OCI-LY3 (cell line): ENCODE data around the gene ZFP91.
A peak's percentile ranks its signal among the peaks of the same experiment; 100 is the strongest.

Experiments
- H2AFZ ChIP-seq: fragments of 200-600, 300-600 bp; shearing (Covaris generic); 2 replicates; pipeline ENCODE4 v1.6.0; 2014; ENCODE audit warnings: antibody characterized with exemption, low read depth, low read length
- H3K27ac ChIP-seq: fragments of 200-600, 300-600 bp; sonication (generic); 2 replicates; pipeline ENCODE4 v1.5.1; 2014; ENCODE audit warnings: mild to moderate bottlenecking, low read length, moderate library complexity, mixed read lengths
- H3K27me3 ChIP-seq: fragments of 200-600, 300-600 bp; sonication (generic); 2 replicates; pipeline ENCODE4 v1.6.1; 2014; ENCODE audit warnings: low read depth, low read length, mixed read lengths
- H3K36me3 ChIP-seq: fragments of 200-600, 300-600 bp; sonication (generic); replicated peaks from 2 replicates; pipeline ENCODE3; 2014; ENCODE audit warnings: low read depth, low read length, mixed read lengths
- H3K4me1 ChIP-seq: fragments of 300-600, 200-600 bp; sonication (generic); 2 replicates; pipeline ENCODE4 v1.6.1; 2014; ENCODE audit warnings: low read length, mixed read lengths
- H3K4me2 ChIP-seq: fragments of 200-600, 300-600 bp; sonication (generic); 2 replicates; pipeline ENCODE4 v1.6.1; 2014; ENCODE audit warnings: low read length, mixed read lengths
- H3K4me3 ChIP-seq: fragments of 300-600, 200-600 bp; sonication (generic); 2 replicates; pipeline ENCODE4 v1.5.1; 2014; ENCODE audit warnings: antibody characterized with exemption, mild to moderate bottlenecking, low read length, moderate library complexity
- H3K79me2 ChIP-seq: fragments of 300-600, 200-600 bp; shearing (Covaris generic); 2 replicates; pipeline ENCODE4 v1.6.1; 2014; ENCODE audit warnings: mild to moderate bottlenecking, low read length, mixed read lengths
- H3K9ac ChIP-seq: fragments of 300-600, 200-600 bp; shearing (Covaris generic); 2 replicates; pipeline ENCODE4 v1.6.0; 2014; ENCODE audit warnings: mild to moderate bottlenecking, low read length, moderate library complexity
- H3K9me3 ChIP-seq: fragments of 200-600, 300-600 bp; shearing (Covaris generic); 2 replicates; pipeline ENCODE4 v1.6.1; 2014; ENCODE audit warnings: low read length, mixed read lengths; ENCODE audit not compliant: insufficient read depth
- H4K20me1 ChIP-seq: fragments of 200-600, 300-600 bp; sonication (generic); 2 replicates; pipeline ENCODE4 v1.6.1; 2016; ENCODE audit warnings: low read length, mixed read lengths; ENCODE audit not compliant: insufficient read depth
- EZH2phosphoT487 ChIP-seq: fragments of 200-600 bp; shearing (Covaris generic); IDR thresholded peaks from 2 replicates; pipeline ENCODE4 v1.6.1; 2018; ENCODE audit warnings: antibody characterized with exemption, mixed run types, low read depth
- TF ChIP-seq, protein P1 (sequence below): fragments of 200-600, 300-600 bp; sonication (generic); IDR thresholded peaks from 2 replicates; pipeline ENCODE4 v1.5.1; 2014; ENCODE audit warnings: antibody characterized with exemption, low read length, low read depth

Gene ZFP91

DNA sequence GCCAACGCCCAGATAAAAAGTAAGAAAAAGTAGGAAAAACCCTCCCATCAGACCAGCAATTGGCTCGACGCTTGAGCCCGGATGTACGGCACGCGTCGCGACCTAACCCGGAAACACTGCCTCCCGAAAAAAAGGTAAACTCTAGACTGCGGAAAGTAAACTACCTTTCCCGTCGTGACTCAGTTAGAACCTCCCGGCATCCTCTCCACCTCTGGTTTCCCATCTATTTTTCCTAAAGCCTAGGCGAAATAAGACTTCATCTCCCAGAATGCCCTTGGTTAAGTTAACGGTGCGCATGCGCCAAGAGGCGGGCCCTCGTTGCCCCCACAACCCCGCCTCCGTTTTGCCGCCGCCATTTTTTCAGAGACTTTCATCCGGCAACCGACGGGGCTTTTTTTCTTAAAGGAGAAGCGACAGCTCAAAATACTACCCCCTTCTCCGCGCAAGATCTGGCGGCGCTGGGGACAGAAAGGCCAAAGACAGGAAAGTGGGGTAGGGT lies 678 bp upstream of the ZFP91 start:
- H3K9me3 ChIP-seq = no peaks in the 10 kb centered on the region

GRCh38 chr11:58579192-58580129 lies 598 bp downstream of the ZFP91 start:
- TF ChIP-seq, protein P1, sequence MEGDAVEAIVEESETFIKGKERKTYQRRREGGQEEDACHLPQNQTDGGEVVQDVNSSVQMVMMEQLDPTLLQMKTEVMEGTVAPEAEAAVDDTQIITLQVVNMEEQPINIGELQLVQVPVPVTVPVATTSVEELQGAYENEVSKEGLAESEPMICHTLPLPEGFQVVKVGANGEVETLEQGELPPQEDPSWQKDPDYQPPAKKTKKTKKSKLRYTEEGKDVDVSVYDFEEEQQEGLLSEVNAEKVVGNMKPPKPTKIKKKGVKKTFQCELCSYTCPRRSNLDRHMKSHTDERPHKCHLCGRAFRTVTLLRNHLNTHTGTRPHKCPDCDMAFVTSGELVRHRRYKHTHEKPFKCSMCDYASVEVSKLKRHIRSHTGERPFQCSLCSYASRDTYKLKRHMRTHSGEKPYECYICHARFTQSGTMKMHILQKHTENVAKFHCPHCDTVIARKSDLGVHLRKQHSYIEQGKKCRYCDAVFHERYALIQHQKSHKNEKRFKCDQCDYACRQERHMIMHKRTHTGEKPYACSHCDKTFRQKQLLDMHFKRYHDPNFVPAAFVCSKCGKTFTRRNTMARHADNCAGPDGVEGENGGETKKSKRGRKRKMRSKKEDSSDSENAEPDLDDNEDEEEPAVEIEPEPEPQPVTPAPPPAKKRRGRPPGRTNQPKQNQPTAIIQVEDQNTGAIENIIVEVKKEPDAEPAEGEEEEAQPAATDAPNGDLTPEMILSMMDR = peak; percentile 67
- TF ChIP-seq EZH2phosphoT487 = no peak
- Histone ChIP-seq H3K9me3 (no peaks in the 10 kb centered on the region), H3K4me2 (peak overlapping the region; percentile 80), H4K20me1 (peaks cover 47% of the 10 kb centered on the region), H3K79me2 (peaks cover 77% of the 10 kb centered on the region), H3K4me3 (peak overlapping the region; percentile 85), H2AFZ (no peak overlapping the region), H3K36me3 (peaks cover 9% of the 10 kb centered on the region), H3K27ac (peak overlapping the region; percentile 87), H3K4me1 (peaks cover 55% of the 10 kb centered on the region), H3K9ac (peak overlapping the region; percentile 98), H3K27me3 (no peaks in the 10 kb centered on the region)

More for the DNA sequence above, 678 bp upstream of the ZFP91 start:
- H3K4me1 ChIP-seq = peaks cover 59% of the 10 kb centered on the region
- H3K36me3 ChIP-seq = peaks cover 9% of the 10 kb centered on the region
- peak overlapping the region; percentile 92 for H3K4me2 ChIP-seq
- H3K4me3 ChIP-seq = peak overlapping the region; percentile 75
- peak overlapping the region; percentile 95 for H3K9ac ChIP-seq
- peaks cover 71% of the 10 kb centered on the region for H3K79me2 ChIP-seq
- H3K27ac ChIP-seq = peak overlapping the region; percentile 94
- peaks cover 36% of the 10 kb centered on the region for H4K20me1 ChIP-seq
- no peak for TF ChIP-seq EZH2phosphoT487
- TF ChIP-seq, protein P1 = no peak
- no peaks in the 10 kb centered on the region for H3K27me3 ChIP-seq
- peak overlapping the region; percentile 62 for H2AFZ ChIP-seq

DNA sequence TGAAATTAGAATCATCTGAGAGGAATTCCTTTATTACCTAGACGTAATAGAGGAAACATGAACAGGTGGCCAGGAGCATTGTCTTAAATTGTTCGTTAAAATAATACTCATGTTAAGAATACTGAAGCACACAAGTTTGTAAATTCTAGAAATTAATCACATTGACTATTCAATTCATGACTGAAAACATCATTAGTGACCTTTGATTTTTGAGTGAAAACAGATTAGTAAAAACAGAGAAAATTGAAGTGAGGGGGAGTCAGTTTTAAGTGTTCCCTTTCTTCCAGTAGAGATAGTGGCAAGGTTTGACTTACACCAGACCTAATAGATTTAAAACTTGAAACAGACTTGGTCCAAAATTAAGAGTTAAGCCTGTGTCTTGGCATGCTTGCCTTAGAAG lies 1.4 kb downstream of the ZFP91 start:
- Histone ChIP-seq H2AFZ (no peak overlapping the region), H3K36me3 (peaks cover 14% of the 10 kb centered on the region), H3K9ac (peak overlapping the region; percentile 98), H3K27me3 (no peaks in the 10 kb centered on the region), H3K27ac (peak overlapping the region; percentile 87; the same call in 1 of the 2 replicates), H4K20me1 (peaks cover 55% of the 10 kb centered on the region), H3K9me3 (no peaks in the 10 kb centered on the region), H3K79me2 (peaks cover 77% of the 10 kb centered on the region), H3K4me1 (peaks cover 46% of the 10 kb centered on the region), H3K4me3 (peak overlapping the region; percentile 85), H3K4me2 (peak overlapping the region; percentile 80)
- TF ChIP-seq, protein P1 = no peak
- no peak for TF ChIP-seq EZH2phosphoT487

- no peak overlapping the region for H3K9ac ChIP-seq
- H3K9me3 ChIP-seq = no peaks in the 10 kb centered on the region
- peaks cover 76% of the 10 kb centered on the region for H4K20me1 ChIP-seq
- peaks cover 23% of the 10 kb centered on the region for H3K36me3 ChIP-seq
- no peak overlapping the region for H3K4me3 ChIP-seq
- H3K79me2 ChIP-seq = peaks cover 84% of the 10 kb centered on the region
- H2AFZ ChIP-seq = no peak overlapping the region
- H3K27ac ChIP-seq = no peak overlapping the region
- no peaks in the 10 kb centered on the region for H3K27me3 ChIP-seq
- 0 out of 2 replicates have a peak overlapping the region, but pooled peaks have one; percentile 1 for H3K4me2 ChIP-seq
- TF ChIP-seq, protein P1 = no peak
- no peak for TF ChIP-seq EZH2phosphoT487
- H3K4me1 ChIP-seq = peaks cover 46% of the 10 kb centered on the region
Observed at GRCh38 chr11:58582437-58582836, 3.6 kb downstream of the ZFP91 start.
